ENCODE results near the gene TSPAN9.

TSPAN9 gene

GRCh38 chr12:3213768-3214167, 136.6 kb downstream of the TSPAN9 start:
- no peak for DNase-seq

DNA sequence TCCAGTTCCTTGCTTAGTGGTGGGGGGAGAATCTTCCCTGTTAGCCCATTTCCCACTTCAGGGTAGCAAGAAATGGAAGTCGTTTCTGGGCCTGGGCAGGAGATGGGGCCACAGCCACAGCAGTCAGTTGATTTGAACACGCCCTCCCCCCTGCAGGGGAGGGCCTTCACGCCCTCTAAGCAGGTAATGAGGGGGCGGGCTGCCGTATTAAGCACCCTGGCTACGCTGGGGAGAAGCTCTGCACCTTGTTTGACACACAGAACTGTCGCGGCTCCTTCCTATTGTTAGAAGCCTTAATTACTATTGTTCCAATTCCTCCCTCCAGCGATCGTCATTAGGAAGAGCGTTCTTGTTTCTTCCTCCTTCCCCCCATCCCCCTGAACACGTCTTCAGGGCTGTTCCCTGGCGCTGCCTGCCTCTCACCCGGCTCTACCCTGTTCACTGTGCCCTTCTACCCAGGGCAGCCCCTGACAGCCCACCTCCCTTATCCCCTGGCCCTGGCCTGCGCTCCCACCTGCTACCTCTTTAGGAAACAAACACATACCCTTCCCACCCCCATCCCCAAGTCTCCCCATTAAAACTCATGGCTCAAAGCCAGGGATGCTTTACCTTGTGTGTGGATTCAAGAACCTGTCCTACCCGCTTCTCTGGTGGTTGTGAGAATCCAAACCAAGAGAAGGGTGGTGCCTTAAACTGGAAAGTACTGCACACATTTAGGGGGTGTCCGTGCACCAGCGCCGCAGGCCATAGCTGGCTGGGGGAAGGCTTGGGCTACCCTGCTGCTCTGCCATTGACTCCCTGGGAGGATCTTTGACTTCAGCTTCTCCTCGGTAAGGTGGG, 137.6 kb downstream of the TSPAN9 start:
- DNase-seq, result no peak

- no peak for DNase-seq
Observed at GRCh38 chr12:3215410-3215975, 138.3 kb downstream of the TSPAN9 start.

DNA sequence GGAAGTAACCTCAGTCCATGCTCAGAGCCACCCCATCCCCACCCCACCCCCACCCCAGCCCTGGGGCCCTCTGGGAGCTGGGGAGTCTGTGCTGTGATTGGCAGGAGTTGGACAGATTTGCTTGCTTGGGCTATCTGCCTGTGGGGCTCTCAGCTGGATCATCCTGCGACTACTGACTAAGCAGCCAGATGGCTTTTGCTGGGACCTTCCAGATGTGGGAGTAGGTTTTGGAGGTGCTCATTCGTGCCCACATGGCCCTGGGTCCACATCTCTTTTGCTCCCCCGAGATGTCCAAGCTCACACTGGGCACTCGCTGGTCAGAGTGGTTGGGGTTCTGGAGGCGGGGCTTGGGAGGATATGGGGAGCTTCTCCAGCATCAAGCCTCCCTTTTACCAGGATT, 138.9 kb downstream of the TSPAN9 start:
- DNase-seq, result no peak

- no peak for DNase-seq
Observed at GRCh38 chr12:3216726-3217682, 139.8 kb downstream of the TSPAN9 start.

DNA sequence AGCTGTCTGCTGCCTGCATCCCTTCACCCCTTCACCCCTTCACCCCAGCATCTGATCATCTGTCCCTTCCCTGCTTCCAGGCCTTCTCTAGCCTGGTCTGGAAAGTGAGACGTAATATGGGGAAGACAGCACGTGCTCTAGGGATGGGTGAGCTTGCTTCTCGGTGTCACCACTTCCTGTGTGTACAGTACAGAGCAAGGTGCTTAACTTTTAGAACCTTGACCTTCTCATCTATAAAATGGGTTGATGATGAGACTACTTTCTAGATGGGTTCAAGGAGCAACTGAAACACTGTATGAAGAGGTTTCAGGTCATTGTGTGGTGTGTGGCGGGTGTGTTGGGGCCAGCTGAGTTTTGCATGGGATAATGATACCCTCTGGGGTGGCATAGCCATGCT, 140.5 kb downstream of the TSPAN9 start:
- no peak for DNase-seq

- DNase-seq, result no peak
Observed at GRCh38 chr12:3218228-3219171, 141.3 kb downstream of the TSPAN9 start.

- DNase-seq, result no peak
Observed at GRCh38 chr12:3219233-3219632, 142.1 kb downstream of the TSPAN9 start.

GRCh38 chr12:3220382-3221321, 143.5 kb downstream of the TSPAN9 start:
- no peak for DNase-seq

DNA sequence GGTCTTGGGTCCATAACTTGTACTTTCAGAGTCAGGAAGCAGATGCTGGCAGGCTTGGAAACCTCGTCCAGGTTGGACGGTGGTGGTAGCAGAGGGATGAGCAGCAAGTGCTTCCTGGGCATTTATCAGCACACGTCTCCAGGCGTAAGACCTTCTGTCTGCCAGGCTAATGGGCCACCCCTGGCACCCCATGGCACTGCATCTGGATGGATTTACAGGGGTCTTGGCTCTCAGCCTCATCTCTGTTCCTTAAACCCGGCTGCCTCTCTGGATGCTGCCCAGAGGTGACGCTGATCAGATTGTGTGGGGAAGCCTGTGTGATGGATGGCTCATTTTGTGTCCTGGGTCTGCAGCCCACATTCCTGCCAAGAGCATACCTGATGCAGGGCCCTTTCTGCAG, 145.1 kb downstream of the TSPAN9 start:
- DNase-seq, result no peak

DNA sequence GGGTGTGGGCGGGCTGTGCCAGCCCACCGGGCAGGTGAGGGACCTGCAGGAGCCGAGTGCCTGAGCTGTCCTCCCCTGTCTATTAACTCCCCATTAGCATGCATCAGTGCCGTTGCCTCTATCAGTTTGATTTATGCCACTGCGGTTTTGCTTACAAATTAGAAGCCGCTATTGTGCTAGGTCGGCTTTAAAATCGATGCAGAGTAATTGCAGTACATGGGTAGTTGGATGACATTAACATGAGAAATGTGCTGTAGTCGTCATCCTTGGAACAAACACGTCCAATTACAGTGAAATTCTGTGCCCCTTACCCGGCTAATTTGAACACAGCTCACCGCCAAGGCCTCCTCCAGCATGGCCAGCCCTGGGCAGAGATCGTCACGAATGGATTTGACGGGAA, 145.8 kb downstream of the TSPAN9 start:
- no peak for DNase-seq

GRCh38 chr12:3223601-3224529, 146.7 kb downstream of the TSPAN9 start:
- no peak for DNase-seq

DNA sequence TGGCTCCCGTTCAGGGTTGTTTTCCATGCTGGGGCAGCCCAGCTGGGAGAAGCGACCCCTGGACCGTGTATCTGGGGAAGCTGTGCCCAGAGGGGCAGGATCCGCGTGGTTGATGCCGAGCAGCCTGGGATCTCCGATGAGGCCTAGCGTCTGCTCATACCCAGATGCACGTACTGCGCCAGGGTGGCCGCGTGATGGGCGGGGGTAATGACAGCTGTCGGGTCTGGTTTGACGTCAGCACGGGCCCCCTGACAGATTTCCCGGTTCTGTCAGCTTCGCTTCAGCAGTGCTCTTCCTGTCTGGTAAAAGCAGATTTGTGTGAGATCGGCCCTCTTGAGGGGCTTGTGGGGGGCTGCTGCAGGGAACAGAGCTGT, 147.3 kb downstream of the TSPAN9 start:
- DNase-seq, result no peak

GRCh38 chr12:3225154-3225795, 148.1 kb downstream of the TSPAN9 start:
- no peak for DNase-seq

DNA sequence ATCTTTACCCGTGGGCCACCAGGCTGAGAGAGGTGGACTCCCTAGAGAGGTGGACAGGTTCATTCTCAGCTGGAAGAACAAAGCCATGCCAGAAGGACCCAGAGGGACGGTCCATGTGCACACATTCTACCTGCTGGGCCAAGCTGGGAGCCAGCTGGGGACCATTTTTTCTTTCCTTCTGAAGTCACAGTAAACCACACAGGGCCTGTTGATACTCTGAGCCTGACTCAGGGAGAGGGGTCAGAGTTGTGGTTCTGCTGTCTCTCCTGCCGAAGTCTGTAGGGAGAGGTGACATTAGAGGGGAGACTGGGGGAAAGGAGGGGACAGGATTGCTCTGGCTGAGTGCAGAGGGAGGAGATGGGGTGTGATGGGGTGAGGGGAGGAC, 148.6 kb downstream of the TSPAN9 start:
- DNase-seq, result no peak

DNA sequence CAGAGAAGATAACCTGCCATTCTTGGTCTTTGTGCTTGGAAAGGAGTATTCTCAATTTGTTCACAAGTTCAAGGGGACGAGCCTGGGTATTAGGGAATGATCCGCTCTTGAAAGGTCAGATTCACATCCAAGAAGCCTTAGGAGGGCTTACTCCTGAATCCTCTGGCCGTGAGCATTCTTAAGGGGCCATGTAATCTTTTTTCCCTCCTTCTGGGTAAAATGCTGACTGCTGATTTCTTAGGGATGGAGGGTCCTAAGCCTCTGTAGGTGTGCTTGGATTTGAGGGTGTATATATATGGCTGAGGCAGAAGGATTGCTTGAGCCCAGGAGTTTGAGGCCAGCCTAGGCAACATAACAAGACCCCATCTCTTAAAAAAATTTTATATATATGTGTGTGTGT, 149.1 kb downstream of the TSPAN9 start:
- DNase-seq, result no peak

- no peak for DNase-seq
Observed at GRCh38 chr12:3227076-3227975, 150.1 kb downstream of the TSPAN9 start.

DNA sequence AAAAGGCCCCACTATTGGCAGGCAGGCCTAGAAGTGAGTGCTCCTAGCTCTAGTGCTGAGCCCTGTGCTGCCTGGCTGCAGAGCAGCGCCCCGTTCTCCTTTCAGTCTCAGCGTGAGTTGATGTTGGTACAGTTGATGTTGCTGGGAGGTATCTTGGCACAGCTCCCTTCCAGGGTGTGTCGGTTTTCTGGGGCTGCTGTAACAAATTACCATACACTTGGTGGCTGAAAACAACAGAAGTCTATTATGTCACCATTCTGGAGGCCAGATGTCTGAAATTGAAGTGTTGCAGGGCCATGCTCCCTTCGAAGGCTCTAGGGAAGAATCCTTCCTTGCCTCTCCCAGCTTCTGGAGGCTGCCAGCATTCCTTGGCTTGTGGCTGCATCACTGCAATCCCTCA, 151.4 kb downstream of the TSPAN9 start:
- DNase-seq, result no peak

DNA sequence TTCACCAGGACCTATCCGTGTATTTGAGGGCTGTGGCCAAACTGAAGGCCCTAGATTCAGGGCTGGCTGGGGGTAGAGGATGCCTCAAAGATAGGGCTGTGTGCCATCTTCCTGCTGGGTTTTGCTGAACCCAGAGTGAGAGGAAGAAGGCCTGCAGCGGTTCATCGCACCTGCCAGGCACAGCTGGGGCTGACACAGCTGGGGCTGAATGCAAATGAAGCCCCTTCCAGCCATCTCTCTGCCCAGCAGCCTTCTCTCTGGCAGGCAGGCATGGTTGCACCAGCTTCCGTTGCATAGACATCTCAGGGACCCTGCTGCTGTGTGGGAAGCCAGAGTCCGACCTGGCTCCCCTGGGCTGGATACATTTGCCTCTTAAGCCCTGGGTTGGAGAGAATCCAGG, 152.4 kb downstream of the TSPAN9 start:
- DNase-seq, result no peak

All from GDM1 (cell line).